NCI-H446 treated with DMSO at 0.1 percent for 48 hours (cell line): ENCODE results near the gene CCDC136.

ENCODE experiments used
- DNase-seq: peaks from one replicate; lab custom pipeline; 2025; lab: John Stamatoyannopoulos, UW

The CCDC136 gene

GRCh38 chr7:128844777-128845311 is 53.1 kb downstream of the CCDC136 start:
- no peak for DNase-seq

DNA sequence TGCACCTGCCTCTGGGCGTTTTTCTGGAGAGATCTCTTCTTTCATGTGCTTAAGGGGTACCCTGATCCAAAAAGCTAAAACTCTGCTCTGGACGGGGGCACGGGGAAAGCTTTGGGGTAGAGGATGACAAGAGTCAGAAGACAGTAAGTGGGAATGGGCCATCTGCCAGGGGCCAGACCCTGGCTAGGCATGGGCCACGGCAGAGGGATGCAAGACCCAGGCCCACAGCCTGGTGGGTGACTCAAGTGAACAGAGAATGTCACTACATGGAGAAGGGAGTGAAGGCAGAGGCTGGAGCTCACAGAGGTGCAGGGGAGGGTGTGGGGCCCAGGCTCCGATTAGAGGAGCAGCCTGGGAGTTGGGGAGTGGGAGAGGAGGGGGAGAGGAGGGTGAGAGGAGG is 53.7 kb downstream of the CCDC136 start:
- no peak for DNase-seq

- DNase-seq: no peak
These were observed 54.2 kb downstream of the CCDC136 start for GRCh38 chr7:128845987-128846386.

DNA sequence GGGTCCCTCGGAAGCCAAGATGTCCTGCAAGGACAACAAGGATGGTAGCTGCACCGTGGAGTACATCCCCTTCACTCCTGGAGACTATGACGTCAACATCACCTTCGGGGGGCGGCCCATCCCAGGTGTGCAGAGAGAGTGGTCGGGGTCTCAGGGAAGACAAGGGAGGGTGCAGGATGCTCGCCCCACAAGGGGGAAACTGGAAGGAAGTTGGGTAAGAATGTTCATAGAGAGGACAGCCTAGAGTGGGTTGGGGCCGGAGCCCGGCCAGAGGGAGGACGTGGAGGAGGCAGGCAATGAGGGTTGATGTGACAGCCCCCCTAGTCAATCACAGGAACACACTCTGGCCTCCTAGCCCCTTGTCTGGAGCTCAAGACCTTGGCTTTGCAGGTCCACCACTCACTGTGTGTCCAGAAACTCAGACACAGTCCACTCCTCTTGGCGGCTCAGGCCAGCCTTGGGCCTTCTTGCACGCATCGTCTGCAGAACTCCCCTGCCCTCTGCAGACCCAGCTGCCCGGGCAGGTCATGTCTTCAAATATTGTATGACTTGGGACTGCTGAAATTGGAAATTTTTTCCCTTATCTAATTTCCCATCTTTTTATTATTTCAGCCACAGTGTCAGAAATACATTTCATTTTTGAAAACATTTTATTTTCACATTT is 55.1 kb downstream of the CCDC136 start:
- DNase-seq: no peak

- DNase-seq: no peak
These were observed 56.0 kb downstream of the CCDC136 start for GRCh38 chr7:128847721-128848211.

- DNase-seq: no peak
These were observed 56.8 kb downstream of the CCDC136 start for GRCh38 chr7:128848289-128849155.

- DNase-seq: no peak
These were observed 57.4 kb downstream of the CCDC136 start for GRCh38 chr7:128849156-128849515.

GRCh38 chr7:128849804-128850490 is 58.2 kb downstream of the CCDC136 start:
- DNase-seq: no peak

DNA sequence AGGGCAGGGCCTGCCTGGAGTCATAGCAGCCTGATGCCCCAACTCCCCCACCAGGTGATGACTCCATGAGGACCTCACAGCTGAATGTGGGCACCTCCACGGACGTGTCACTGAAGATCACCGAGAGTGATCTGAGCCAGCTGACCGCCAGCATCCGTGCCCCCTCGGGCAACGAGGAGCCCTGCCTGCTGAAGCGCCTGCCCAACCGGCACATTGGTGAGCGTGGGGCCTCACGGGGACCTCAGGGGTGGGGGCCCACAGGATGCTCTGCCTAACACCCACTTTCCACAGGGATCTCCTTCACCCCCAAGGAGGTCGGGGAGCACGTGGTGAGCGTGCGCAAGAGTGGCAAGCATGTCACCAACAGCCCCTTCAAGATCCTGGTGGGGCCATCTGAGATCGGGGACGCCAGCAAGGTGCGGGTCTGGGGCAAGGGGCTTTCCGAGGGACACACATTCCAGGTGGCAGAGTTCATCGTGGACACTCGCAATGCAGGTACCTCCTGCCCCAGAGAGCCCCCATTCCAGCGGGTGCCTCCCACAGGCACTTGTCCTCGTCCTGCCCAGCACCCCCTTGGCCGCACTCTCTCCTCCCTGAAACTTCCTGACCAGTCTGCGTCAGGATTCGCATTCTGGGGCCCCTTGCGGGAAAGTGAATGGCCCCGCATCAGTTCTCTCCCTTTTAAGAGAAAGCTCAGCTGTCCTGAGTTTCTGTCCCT is 60.9 kb downstream of the CCDC136 start:
- DNase-seq: no peak

DNA sequence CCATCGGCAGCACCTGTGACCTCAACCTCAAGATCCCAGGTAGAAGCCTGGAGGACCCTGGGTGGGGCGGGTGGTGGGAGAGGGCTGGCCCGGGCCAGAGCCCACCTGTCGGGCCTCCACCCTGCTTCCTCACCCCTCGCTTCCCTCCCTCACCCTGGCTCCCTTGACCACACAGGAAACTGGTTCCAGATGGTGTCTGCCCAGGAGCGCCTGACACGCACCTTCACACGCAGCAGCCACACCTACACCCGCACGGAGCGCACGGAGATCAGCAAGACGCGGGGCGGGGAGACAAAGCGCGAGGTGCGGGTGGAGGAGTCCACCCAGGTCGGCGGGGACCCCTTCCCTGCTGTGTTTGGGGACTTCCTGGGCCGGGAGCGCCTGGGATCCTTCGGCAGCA is 62.0 kb downstream of the CCDC136 start:
- no peak for DNase-seq

DNA sequence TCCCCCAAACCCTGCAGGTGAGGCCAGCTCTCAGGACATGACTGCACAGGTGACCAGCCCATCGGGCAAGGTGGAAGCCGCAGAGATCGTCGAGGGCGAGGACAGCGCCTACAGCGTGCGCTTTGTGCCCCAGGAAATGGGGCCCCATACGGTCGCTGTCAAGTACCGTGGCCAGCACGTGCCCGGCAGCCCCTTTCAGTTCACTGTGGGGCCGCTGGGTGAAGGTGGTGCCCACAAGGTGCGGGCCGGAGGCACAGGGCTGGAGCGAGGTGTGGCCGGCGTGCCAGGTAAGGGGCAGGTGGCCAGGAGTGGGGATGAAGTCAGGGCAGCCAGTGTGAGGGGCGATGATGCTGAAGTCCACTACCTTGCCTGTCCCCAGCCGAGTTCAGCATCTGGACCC is 62.6 kb downstream of the CCDC136 start:
- DNase-seq: no peak

GRCh38 chr7:128855559-128855958 is 63.8 kb downstream of the CCDC136 start:
- no peak for DNase-seq

DNA sequence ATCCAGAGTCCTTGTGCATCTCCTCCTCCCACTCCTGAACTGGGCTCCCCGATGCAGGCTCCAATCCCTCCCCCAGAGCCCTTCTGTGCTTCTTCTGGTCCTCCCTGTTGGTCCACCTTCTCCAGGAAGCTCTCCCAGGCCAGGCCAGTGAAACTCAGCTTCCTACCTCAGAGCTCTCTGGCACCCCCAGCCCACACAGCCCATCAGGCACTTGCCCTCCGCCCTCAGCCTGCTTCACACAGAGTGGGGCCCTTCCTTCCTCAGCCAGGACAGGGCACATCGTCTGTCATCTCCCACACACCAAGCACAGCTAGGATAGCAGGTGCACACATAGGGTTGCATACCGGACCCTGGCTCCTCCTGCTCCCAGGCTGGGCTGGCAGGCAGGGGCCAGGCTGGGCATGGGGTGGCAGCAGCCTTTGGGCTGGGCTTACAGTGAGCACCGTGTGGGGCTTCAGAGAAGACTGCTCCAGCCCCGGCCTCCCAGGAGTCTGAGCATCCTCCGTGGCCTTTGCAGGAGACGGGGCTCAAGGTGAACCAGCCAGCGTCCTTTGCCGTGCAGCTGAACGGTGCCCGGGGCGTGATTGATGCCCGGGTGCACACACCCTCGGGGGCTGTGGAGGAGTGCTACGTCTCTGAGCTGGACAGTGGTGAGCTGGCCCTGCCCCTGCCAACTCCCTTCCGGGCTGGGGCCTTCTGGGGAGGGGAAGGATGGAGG is 64.4 kb downstream of the CCDC136 start:
- no peak for DNase-seq

DNA sequence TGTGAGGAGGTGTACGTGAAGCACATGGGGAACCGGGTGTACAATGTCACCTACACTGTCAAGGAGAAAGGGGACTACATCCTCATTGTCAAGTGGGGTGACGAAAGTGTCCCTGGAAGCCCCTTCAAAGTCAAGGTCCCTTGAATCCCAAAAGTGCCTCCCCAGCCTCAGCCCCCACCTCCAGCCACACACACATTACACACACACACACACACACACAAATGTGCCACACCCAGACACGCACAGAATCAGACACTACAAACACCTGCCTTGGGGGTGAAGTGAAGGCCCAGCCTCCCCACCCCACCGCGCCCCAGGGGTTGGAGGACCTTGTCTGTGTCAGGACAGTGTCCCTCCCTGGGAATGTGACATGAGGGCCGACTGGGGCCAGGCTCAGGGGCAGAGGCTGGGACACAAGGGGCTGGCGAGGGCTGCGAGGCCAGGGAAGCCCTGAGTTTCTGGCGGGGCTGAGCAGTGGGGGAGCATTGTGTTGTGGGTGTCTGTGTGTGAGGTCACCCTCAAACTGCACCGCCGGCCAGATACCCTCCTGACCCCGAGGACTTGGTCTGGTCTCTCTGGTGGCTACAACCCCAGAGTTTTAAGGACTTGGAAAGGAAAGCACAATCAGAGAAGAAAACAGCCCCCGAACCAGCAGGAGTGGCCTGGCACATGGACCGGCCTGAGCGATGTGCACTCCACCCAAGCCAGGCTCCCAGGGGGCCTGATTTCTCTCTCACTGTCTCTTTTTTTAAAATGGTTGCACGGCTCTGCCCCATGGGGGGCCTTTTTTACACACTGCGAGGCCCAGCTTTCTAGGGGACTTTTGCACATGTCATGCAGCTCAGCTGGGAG is 66.8 kb downstream of the CCDC136 start:
- DNase-seq: no peak

GRCh38 chr7:128859232-128860157 is 67.7 kb downstream of the CCDC136 start:
- no peak for DNase-seq

DNA sequence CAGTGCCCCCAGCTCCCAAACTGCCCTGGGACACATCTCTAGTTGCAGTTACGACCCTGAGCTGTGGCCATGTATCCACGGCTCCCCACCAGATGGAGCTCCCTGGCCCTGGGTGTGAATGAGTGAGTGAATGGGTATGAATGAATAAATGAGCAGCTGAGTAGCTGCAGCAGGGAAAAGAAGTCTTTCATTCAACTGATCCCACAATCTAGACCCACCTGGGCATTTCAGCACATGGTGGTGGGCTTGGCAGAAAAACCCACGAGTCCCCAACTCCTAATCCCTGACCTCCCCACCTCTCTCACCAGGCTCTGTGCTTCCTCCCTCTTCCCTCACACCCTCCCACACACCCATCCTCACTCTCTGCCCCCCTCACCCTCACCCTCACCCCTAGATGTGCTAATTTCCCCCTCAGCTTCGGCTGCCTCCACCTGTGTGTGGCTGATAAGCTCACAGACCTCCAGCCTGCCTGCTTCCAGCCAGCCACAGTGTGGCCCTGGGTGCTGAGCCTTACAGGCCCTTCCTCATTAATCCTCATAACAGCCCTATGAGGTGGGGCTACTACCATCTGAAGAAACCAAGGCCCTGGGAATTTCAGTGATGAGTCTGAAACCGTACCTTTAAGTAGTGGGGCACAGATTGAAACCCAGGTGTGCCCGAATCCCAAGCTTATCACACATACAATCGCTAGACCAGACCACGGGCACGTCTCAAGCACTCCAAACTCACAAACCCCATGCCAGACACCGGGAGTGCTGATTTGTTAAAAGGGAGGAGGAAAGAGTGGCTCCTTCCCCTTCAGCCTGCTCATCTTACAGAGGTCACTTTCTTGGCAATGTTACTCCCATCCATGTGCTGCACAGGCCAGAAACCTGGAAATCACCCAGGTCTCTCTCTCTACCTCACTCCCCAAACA is 68.6 kb downstream of the CCDC136 start:
- DNase-seq: no peak

GRCh38 chr7:128861957-128862570 is 70.3 kb downstream of the CCDC136 start:
- no peak for DNase-seq
